Activated CD8-positive, alpha-beta T cell treated with anti-CD3 and anti-CD28 coated beads for 36 hours (primary cell): ENCODE results near the gene PSMC6. TPM values are rescaled to one million over a fixed set of nuclear protein-coding genes. Genes with fewer than 3 reads are reported as not detected.

Experiments
- ATAC-seq: fragments of 200-7000 bp; cut with Tn5 transposase; one replicate; pipeline ENCODE4 v1.10.0; 2021; ENCODE audit warnings: mild to moderate bottlenecking, moderate library complexity
- CTCF ChIA-PET: fragments of 350-600 bp; sonication (Branson Sonifier 250); formaldehyde crosslinking; loops from one replicate; lab custom pipeline; 2021; ENCODE audit warnings: antibody characterized with exemption; lab: Charles Lee
- POLR2A ChIA-PET: fragments of 350-600 bp; sonication (Branson Sonifier 250); formaldehyde crosslinking; loops from one replicate; lab custom pipeline; 2021; ENCODE audit warnings: antibody characterized with exemption; lab: Charles Lee
- DNase-seq: peaks from one replicate; pipeline ENCODE4 v3.0.0-alpha.2; 2020
- H3K27ac Mint-ChIP-seq: one replicate; pipeline ENCODE4 v1.8.0; 2021; ENCODE audit warnings: mild to moderate bottlenecking, mixed read lengths
- H3K27me3 Mint-ChIP-seq: one replicate; pipeline ENCODE4 v1.8.0; 2021; ENCODE audit warnings: mixed read lengths
- H3K36me3 Mint-ChIP-seq: one replicate; pipeline ENCODE4 v1.8.0; 2021; ENCODE audit warnings: low read depth, mixed read lengths
- H3K4me1 Mint-ChIP-seq: one replicate; pipeline ENCODE4 v1.8.0; 2021; ENCODE audit warnings: low read depth, mixed read lengths
- H3K4me3 Mint-ChIP-seq: one replicate; pipeline ENCODE4 v1.8.0; 2021; ENCODE audit warnings: mild to moderate bottlenecking, moderate library complexity, mixed read lengths
- H3K9me3 Mint-ChIP-seq: one replicate; pipeline ENCODE4 v1.8.0; 2021; ENCODE audit warnings: mixed read lengths
- intact Hi-C: fragments of 100-400 bp; cut with micrococcal nuclease; formaldehyde crosslinking; loops from one replicate; pipeline ENCODE4 v1.10.0; 2022
- total RNA-seq, 2 experiments: library from RNA; stranded (reverse); gene quantifications; one replicate each; pipeline ENCODE4 v1.2.3, GENCODE V29; 2021
- TF ChIP-seq, protein P1 (sequence below): fragments of 200-600 bp; IDR thresholded peaks from one replicate; pipeline ENCODE4 v1.8.0; 2022; ENCODE audit warnings: antibody characterized with exemption, mild to moderate bottlenecking

The PSMC6 gene
- total RNA-seq, 2 experiments from 2014 or later: 104 to 105 TPM

DNA sequence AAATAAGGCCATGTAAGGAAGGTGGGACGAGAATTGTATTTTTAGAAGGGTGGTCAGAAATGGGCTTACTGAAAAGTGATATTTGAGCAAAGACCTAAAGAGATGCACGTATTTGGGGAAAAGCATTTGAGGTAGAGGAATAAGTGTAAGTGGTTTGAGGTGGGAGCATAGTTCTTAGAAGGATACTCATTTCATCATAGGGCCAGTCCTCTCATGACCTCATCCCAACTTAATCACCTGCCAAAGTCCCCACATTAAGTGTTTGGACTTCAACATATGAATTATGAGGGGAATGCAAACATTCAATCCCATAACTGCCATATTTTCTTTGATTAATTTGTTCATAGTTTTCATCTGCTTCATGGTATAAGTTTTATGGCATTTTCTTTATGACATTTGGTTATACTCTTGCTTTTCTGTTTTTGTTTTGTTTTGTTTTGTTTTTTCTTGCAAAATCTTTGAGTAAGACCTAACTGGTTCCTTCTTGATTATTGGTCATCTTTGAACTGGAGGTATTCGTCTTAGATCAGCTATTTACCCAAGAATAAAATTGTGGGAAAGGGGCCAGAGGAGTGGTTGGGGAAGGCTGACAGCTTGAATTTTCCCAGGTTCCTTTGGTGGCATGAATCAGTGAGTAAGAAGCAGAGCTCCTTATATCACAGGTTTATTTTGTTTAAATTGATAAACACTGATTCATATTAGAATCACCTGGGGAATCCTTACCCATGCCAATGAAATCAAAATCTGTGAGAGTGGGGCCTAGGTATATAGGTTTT is 60.2 kb downstream of the PSMC6 start:
- ChIA-PET CTCF (interaction anchor here (1.1 kb wide), 1 partner anchor 529 kb away, joined by 3 read pairs; no protein-coding TSS in a partner anchor), POLR2A (interaction anchor here (1.9 kb wide), 1 partner anchor 10 kb away, joined by 5 read pairs; no protein-coding TSS in a partner anchor)
- Mint-ChIP-seq H3K4me3 (no peak overlapping the region), H3K36me3 (peaks cover 37% of the 10 kb centered on the region), H3K4me1 (peaks cover 27% of the 10 kb centered on the region), H3K9me3 (no peaks in the 10 kb centered on the region), H3K27me3 (no peaks in the 10 kb centered on the region), H3K27ac (peak overlapping the region; percentile 50)
- intact Hi-C loops: no loop called here
- ATAC-seq (no peak), DNase-seq (no peak)
- TF ChIP-seq, protein P1, sequence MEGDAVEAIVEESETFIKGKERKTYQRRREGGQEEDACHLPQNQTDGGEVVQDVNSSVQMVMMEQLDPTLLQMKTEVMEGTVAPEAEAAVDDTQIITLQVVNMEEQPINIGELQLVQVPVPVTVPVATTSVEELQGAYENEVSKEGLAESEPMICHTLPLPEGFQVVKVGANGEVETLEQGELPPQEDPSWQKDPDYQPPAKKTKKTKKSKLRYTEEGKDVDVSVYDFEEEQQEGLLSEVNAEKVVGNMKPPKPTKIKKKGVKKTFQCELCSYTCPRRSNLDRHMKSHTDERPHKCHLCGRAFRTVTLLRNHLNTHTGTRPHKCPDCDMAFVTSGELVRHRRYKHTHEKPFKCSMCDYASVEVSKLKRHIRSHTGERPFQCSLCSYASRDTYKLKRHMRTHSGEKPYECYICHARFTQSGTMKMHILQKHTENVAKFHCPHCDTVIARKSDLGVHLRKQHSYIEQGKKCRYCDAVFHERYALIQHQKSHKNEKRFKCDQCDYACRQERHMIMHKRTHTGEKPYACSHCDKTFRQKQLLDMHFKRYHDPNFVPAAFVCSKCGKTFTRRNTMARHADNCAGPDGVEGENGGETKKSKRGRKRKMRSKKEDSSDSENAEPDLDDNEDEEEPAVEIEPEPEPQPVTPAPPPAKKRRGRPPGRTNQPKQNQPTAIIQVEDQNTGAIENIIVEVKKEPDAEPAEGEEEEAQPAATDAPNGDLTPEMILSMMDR: no peak

DNA sequence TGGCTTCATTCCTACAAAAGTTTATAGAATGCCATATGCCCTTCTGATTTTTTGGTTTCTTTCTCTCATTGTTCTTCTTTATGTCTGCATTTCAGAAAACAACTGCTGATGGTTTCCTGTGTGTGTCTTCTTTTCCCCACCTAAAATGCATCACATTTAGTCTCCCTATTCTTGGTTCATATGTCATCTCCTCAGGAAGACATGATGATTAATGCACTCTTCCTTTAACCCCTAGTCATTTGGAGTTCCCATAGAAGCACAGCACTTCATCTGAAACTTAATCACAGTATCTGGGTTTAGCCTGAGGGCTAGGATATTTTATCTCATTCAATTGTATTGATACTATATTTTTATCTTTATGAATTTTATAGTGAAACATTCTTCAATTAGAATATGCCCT is 62.9 kb downstream of the PSMC6 start:
- H3K27ac Mint-ChIP-seq: peak overlapping the region; percentile 74
- DNase-seq (no peak), ATAC-seq (no peak)
- no peaks in the 10 kb centered on the region for H3K27me3 Mint-ChIP-seq
- CTCF ChIA-PET: no interaction called here
- intact Hi-C loops: no loop called here
- H3K36me3 Mint-ChIP-seq: peaks cover 32% of the 10 kb centered on the region
- H3K4me3 Mint-ChIP-seq: no peak overlapping the region
- TF ChIP-seq, protein P1: no peak
- peaks cover 16% of the 10 kb centered on the region for H3K4me1 Mint-ChIP-seq
- no peaks in the 10 kb centered on the region for H3K9me3 Mint-ChIP-seq
- POLR2A ChIA-PET: no interaction called here

- peaks cover 15% of the 10 kb centered on the region for H3K36me3 Mint-ChIP-seq
- H3K4me3 Mint-ChIP-seq: no peak overlapping the region
- H3K4me1 Mint-ChIP-seq: no peaks in the 10 kb centered on the region
- ChIA-PET POLR2A (no interaction called here), CTCF (no interaction called here)
- no peak for ATAC-seq
- intact Hi-C loops: no loop called here
- H3K27me3 Mint-ChIP-seq: no peaks in the 10 kb centered on the region
- H3K9me3 Mint-ChIP-seq: no peaks in the 10 kb centered on the region
- H3K27ac Mint-ChIP-seq: no peak overlapping the region
- TF ChIP-seq, protein P1: no peak
- no peak for DNase-seq
Measured at GRCh38 chr14:52776816-52777215, 69.8 kb downstream of the PSMC6 start.

Other genes with a start within 250 kb of the PSMC6 start
- 1 to 10 TPM; 5.7 to 6.8 TPM for gene TXNDC16, start 154.7 kb upstream of the PSMC6 start, total RNA-seq
- gene GPR137C, start 154.4 kb upstream of the PSMC6 start, total RNA-seq: under 1 TPM; 0.05 to 0.11 TPM
- gene ERO1A, start 11.6 kb upstream of the PSMC6 start, total RNA-seq: 100 to 1,000 TPM; 187 to 202 TPM
- gene STYX, start 23.0 kb downstream of the PSMC6 start, total RNA-seq: 10 to 100 TPM; 13.0 to 13.2 TPM
- gene GNPNAT1, start 84.4 kb downstream of the PSMC6 start, total RNA-seq: 10 to 100 TPM; 30.2 to 33.1 TPM
- gene FERMT2, start 243.8 kb downstream of the PSMC6 start, total RNA-seq: 1 to 10 TPM in 1 of 2 experiments, under 1 TPM in 1; 0.77 to 1.0 TPM